Adrenal gland (tissue), 12 donors: ENCODE data around the gene ATP1A1. TPM values are rescaled to one million over a fixed set of nuclear protein-coding genes. Genes with fewer than 3 reads are reported as not detected.

ENCODE experiments used
- DNase-seq, 7 donors: peaks; one replicate each; pipeline ENCODE4 v3.0.0-alpha.2; 2019 to 2020
- H3K27ac ChIP-seq, 5 donors: fragments of 200-600 bp; sonication (generic) in 4 of 5; 1 replicate in 3 of 5; 2 replicates in 2 of 5; pipeline versions ENCODE4 v1.5.1 to v1.8.0; 2016 to 2020; ENCODE audit warnings: mild to moderate bottlenecking in 1 of 5
- H3K27me3 ChIP-seq: fragments of 200-600 bp; 2 replicates; pipeline ENCODE4 v1.8.0; 2021
- H3K36me3 ChIP-seq, 2 donors: fragments of 200-600 bp; replicated peaks in 1 of 2; 1 replicate in 1 of 2; 2 replicates in 1 of 2; pipeline versions ENCODE4 v1.5.1 to v1.8.0; 2018 to 2022
- H3K4me1 ChIP-seq, 2 donors: fragments of 200-600 bp; replicated peaks in 1 of 2; 1 replicate in 1 of 2; 2 replicates in 1 of 2; pipeline versions ENCODE4 v1.5.1 to v1.8.0; 2018 to 2021
- H3K4me3 ChIP-seq, 4 donors: fragments of 200-600 bp; sonication (generic) in 3 of 4; one replicate each; pipeline ENCODE4 v1.5.1; 2016 to 2018
- H3K9me3 ChIP-seq, 3 donors: fragments of 200-600 bp; sonication (generic) in 1 of 3; replicated peaks in 1 of 3; 1 replicate in 2 of 3; 2 replicates in 1 of 3; pipeline versions ENCODE4 v1.5.1 to v1.8.0; 2016 to 2021
- CTCF ChIP-seq, 6 experiments: fragments of 450-650 bp in 4 of 6; fragments of 200-600 bp in 2 of 6; sonication (generic) in 1 of 6; IDR thresholded peaks; 1 replicate in 5 of 6; 2 replicates in 1 of 6; pipeline versions ENCODE4 v1.5.1 to v1.8.0; 2016 to 2021; ENCODE audit warnings: antibody characterized with exemption in 6 of 6, mild to moderate bottlenecking in 2 of 6, moderate library complexity in 1 of 6
- POLR2A ChIP-seq, 2 donors: fragments of 450-650 bp; IDR thresholded peaks; one replicate each; pipeline ENCODE4 v1.6.1; 2017; ENCODE audit warnings: antibody characterized with exemption in 2 of 2, mild to moderate bottlenecking in 2 of 2, moderate library complexity in 1 of 2
- WGBS, 4 donors: extraction: QIAGEN DNeasy Blood & Tissue Kit in 2 of 4; methylation state at CpG; one replicate each; pipeline versions ENCODE4 v1.1.5 to v1.1.7; 2013 to 2017; 5-methylcytosine and 5-hydroxymethylcytosine counted together
- intact Hi-C, 2 donors: fragments of 100-400 bp; cut with DNase I; formaldehyde crosslinking; loops; one replicate each; pipeline versions ENCODE4 v1.14.1 to v1.15.0; 2022 to 2023
- polyA plus RNA-seq, 3 donors: library from polyadenylated mRNA; stranded (reverse); fragments of 200-250 nt in 2 of 3; fragments of 350-450 nt in 1 of 3; fragmentation: Illumina TruSeq in 1 of 3; extraction: RNeasy Lipid Tissue Mini Kit (QIAGEN cat#74804) in 1 of 3; gene quantifications; one replicate each; pipeline ENCODE4 v1.2.3, GENCODE V29; 2013 to 2014
- total RNA-seq, 9 donors: library from RNA; depleted of rRNA in 4 of 9; stranded (reverse); fragments of >200 nt in 4 of 9; fragments of 120-200 nt in 1 of 9; fragmentation: NEBNext Ultra II Directional in 1 of 9; extraction: Animal tissue kit (Norgen Biotek cat#: 25700) in 1 of 9; gene quantifications; one replicate each; pipeline versions ENCODE4 v1.1.0 to v1.2.4, GENCODE V29; 2013 to 2023
- donor health status: healthy with polysubstance abuse.
- donor health status: Bipolar disorder and iron deficiency.
- donor health status: DM: yes; HTN: yes; CAD: no.
- donor health status: DM: no; HTN: no; CAD: no.
- donor health status: DM: no; HTN: no; CAD: no.
- donor health status: DM: yes; HTN: yes; CAD: no.

Gene ATP1A1
- total and polyA plus RNA-seq, 12 donors = 60.7 to 377 (median 222) TPM

- Histone ChIP-seq H3K36me3 (peaks cover 0 to 100% of the 10 kb centered on the region in 2 donors), H3K27me3 (no peaks in the 10 kb centered on the region), H3K4me1 (no peaks in the 10 kb centered on the region), H3K4me3 (no peak overlapping the region), H3K27ac (no peak overlapping the region), H3K9me3 (no peaks in the 10 kb centered on the region)
- TF ChIP-seq CTCF (IDR thresholded peaks at IDR 0.05) = no peak
- TF ChIP-seq POLR2A (IDR thresholded peaks at IDR 0.05) = no peak
- intact Hi-C loops = no loop called here
- WGBS, 4 donors = 94 to 98% (median 95%) methylated on average over 3 to 6 of the region's 6 CpGs
- no peak for DNase-seq
Measured at GRCh38 chr1:116400780-116401179, 27.7 kb downstream of the ATP1A1 start.

GRCh38 chr1:116401646-116402176 is 28.7 kb downstream of the ATP1A1 start:
- peaks cover 0 to 100% of the 10 kb centered on the region in 2 donors for H3K36me3 ChIP-seq
- H3K27me3 ChIP-seq = no peaks in the 10 kb centered on the region
- DNase-seq = no peak
- H3K4me1 ChIP-seq = no peaks in the 10 kb centered on the region
- no peak overlapping the region for H3K4me3 ChIP-seq
- TF ChIP-seq POLR2A (IDR thresholded peaks at IDR 0.05) = no peak
- no peak for TF ChIP-seq CTCF (IDR thresholded peaks at IDR 0.05)
- no peak overlapping the region for H3K27ac ChIP-seq
- H3K9me3 ChIP-seq = no peaks in the 10 kb centered on the region
- WGBS, 4 donors = 88 to 100% (median 97%) methylated on average over 3 of the region's 3 CpGs
- intact Hi-C loops = no loop called here

GRCh38 chr1:116402333-116402732 is 29.3 kb downstream of the ATP1A1 start:
- H3K4me3 ChIP-seq = no peak overlapping the region
- no peaks in the 10 kb centered on the region for H3K4me1 ChIP-seq
- no peaks in the 10 kb centered on the region for H3K27me3 ChIP-seq
- intact Hi-C loops = no loop called here
- H3K27ac ChIP-seq = no peak overlapping the region
- H3K36me3 ChIP-seq = peaks cover 0 to 98% of the 10 kb centered on the region in 2 donors
- 84 to 90% (median 86%) methylated on average over 3 of the region's 3 CpGs for WGBS, 4 donors
- no peaks in the 10 kb centered on the region for H3K9me3 ChIP-seq
- DNase-seq = no peak
- TF ChIP-seq CTCF (IDR thresholded peaks at IDR 0.05) (no peak), POLR2A (IDR thresholded peaks at IDR 0.05) (no peak)

GRCh38 chr1:116403496-116404136 is 30.6 kb downstream of the ATP1A1 start:
- Histone ChIP-seq H3K27ac (no peak overlapping the region), H3K4me3 (no peak overlapping the region), H3K9me3 (no peaks in the 10 kb centered on the region), H3K27me3 (no peaks in the 10 kb centered on the region), H3K4me1 (no peaks in the 10 kb centered on the region), H3K36me3 (peaks cover 0 to 89% of the 10 kb centered on the region in 2 donors)
- 91 to 95% (median 93%) methylated on average over 7 of the region's 7 CpGs for WGBS, 4 donors
- TF ChIP-seq CTCF (IDR thresholded peaks at IDR 0.05) (no peak), POLR2A (IDR thresholded peaks at IDR 0.05) (no peak)
- intact Hi-C loops = no loop called here
- DNase-seq = no peak
